H9 (cell line): ENCODE measurements around the gene CHD9. TPM values are rescaled to one million over a fixed set of nuclear protein-coding genes. Genes with fewer than 3 reads are reported as not detected.

Experiments
- DNase-seq: peaks from one replicate; pipeline ENCODE4 v3.0.0-alpha.2; 2017
- H2AFZ ChIP-seq: one replicate; pipeline ENCODE4 v1.6.1; 2013; ENCODE audit warnings: mild to moderate bottlenecking, low read length, control low read depth, moderate library complexity
- H2AK5ac ChIP-seq: 2 replicates; pipeline ENCODE4 v1.6.1; 2013; ENCODE audit warnings: low read length, control low read depth, mixed read lengths; ENCODE audit not compliant: insufficient read length
- H2BK120ac ChIP-seq: one replicate; pipeline ENCODE4 v1.6.1; 2013; ENCODE audit warnings: low read depth, mild to moderate bottlenecking, low read length, control low read depth, inconsistent platforms; ENCODE audit not compliant: poor library complexity, severe bottlenecking
- H2BK12ac ChIP-seq: 2 replicates; pipeline ENCODE4 v1.6.1; 2013; ENCODE audit warnings: low read length, control low read depth, mixed read lengths, low read depth; ENCODE audit not compliant: insufficient read length
- H2BK15ac ChIP-seq: 2 replicates; pipeline ENCODE4 v1.6.1; 2013; ENCODE audit warnings: low read depth, low read length, control low read depth
- H2BK20ac ChIP-seq: one replicate; pipeline ENCODE4 v1.6.1; 2013; ENCODE audit warnings: low read depth, mild to moderate bottlenecking, low read length, control low read depth, inconsistent platforms; ENCODE audit not compliant: poor library complexity, severe bottlenecking
- H2BK5ac ChIP-seq: 2 replicates; pipeline ENCODE4 v1.6.1; 2013; ENCODE audit warnings: low read length, control low read depth, mixed read lengths; ENCODE audit not compliant: insufficient read length
- H3K14ac ChIP-seq: 2 replicates; pipeline ENCODE4 v1.6.1; 2013; ENCODE audit warnings: low read length, control low read depth; ENCODE audit not compliant: insufficient read depth
- H3K18ac ChIP-seq: 2 replicates; pipeline ENCODE4 v1.6.1; 2013; ENCODE audit warnings: low read depth, mild to moderate bottlenecking, mixed read lengths, low read length, control low read depth; ENCODE audit not compliant: insufficient read length
- H3K23ac ChIP-seq: 2 replicates; pipeline ENCODE4 v1.6.1; 2013; ENCODE audit warnings: low read length, control low read depth, mixed read lengths, low read depth; ENCODE audit not compliant: insufficient read length
- H3K23me2 ChIP-seq: 2 replicates; pipeline ENCODE4 v1.6.1; 2013; ENCODE audit warnings: low read depth, mild to moderate bottlenecking, mixed read lengths, low read length, control low read depth; ENCODE audit not compliant: insufficient read length, poor library complexity, severe bottlenecking
- H3K27ac ChIP-seq: 2 replicates; pipeline ENCODE4 v1.5.1; 2013; ENCODE audit warnings: low read length, control low read depth, mixed read lengths, low read depth; ENCODE audit not compliant: insufficient read length
- H3K27me3 ChIP-seq: 2 replicates; pipeline ENCODE4 v1.6.1; 2013; ENCODE audit warnings: low read length, control low read depth, inconsistent platforms; ENCODE audit not compliant: insufficient read depth
- H3K4ac ChIP-seq: 2 replicates; pipeline ENCODE4 v1.6.1; 2013; ENCODE audit warnings: low read depth, mild to moderate bottlenecking, control low read depth, inconsistent platforms, low read length, moderate library complexity
- H3K4me1 ChIP-seq: 2 replicates; pipeline ENCODE4 v1.6.1; 2013; ENCODE audit warnings: low read length, control low read depth, inconsistent platforms; ENCODE audit not compliant: insufficient read depth
- H3K4me2 ChIP-seq: 2 replicates; pipeline ENCODE4 v1.6.1; 2013; ENCODE audit warnings: low read length, control low read depth, mixed read lengths; ENCODE audit not compliant: insufficient read length, insufficient read depth
- H3K56ac ChIP-seq: 2 replicates; pipeline ENCODE4 v1.6.1; 2013; ENCODE audit warnings: low read depth, mild to moderate bottlenecking, mixed read lengths, low read length, control low read depth; ENCODE audit not compliant: insufficient read length
- H3K79me1 ChIP-seq: 2 replicates; pipeline ENCODE4 v1.6.1; 2013; ENCODE audit warnings: low read depth, mild to moderate bottlenecking, moderate library complexity, low read length, control low read depth, inconsistent platforms; ENCODE audit not compliant: insufficient read depth, poor library complexity, severe bottlenecking
- H3K79me2 ChIP-seq: 2 replicates; pipeline ENCODE4 v1.6.1; 2013; ENCODE audit warnings: low read length, control low read depth, inconsistent platforms; ENCODE audit not compliant: insufficient read depth
- H3K9ac ChIP-seq: 2 replicates; pipeline ENCODE4 v1.6.1; 2013; ENCODE audit warnings: low read length, control low read depth, mixed read lengths; ENCODE audit not compliant: insufficient read length; ENCODE audit errors: extremely low read depth
- H3K9me3 ChIP-seq: one replicate; pipeline ENCODE4 v1.6.1; 2013; ENCODE audit warnings: low read depth, low read length, inconsistent platforms; ENCODE audit not compliant: control insufficient read depth
- H3T11ph ChIP-seq: one replicate; pipeline ENCODE4 v1.6.1; 2013; ENCODE audit warnings: mild to moderate bottlenecking, low read length, control low read depth, inconsistent platforms
- H4K20me1 ChIP-seq: one replicate; pipeline ENCODE4 v1.6.1; 2013; ENCODE audit not compliant: control insufficient read depth, insufficient read length, insufficient read depth
- H4K5ac ChIP-seq: 2 replicates; pipeline ENCODE4 v1.6.1; 2013; ENCODE audit warnings: low read depth, mild to moderate bottlenecking, mixed read lengths, low read length, control low read depth; ENCODE audit not compliant: insufficient read length
- H4K8ac ChIP-seq: replicated peaks from 2 replicates; pipeline ENCODE4 v1.6.1; 2013; ENCODE audit warnings: low read length, control low read depth, mixed read lengths, low read depth; ENCODE audit not compliant: insufficient read length
- H4K91ac ChIP-seq: 2 replicates; pipeline ENCODE4 v1.6.1; 2013; ENCODE audit warnings: low read depth, mild to moderate bottlenecking, moderate library complexity, mixed read lengths, low read length, control low read depth; ENCODE audit not compliant: insufficient read length
- H3K27ac Mint-ChIP-seq, 3 experiments: 2 replicates in 2 of 3; 3 replicates in 1 of 3; pipeline ENCODE4 v1.8.0; 2020 to 2021; ENCODE audit warnings: mixed read lengths in 3 of 3, mild to moderate bottlenecking in 1 of 3, moderate library complexity in 1 of 3
- H3K27me3 Mint-ChIP-seq: 2 replicates; pipeline ENCODE4 v1.8.0; 2021; ENCODE audit warnings: low read depth, mild to moderate bottlenecking, moderate library complexity, mixed read lengths
- H3K36me3 Mint-ChIP-seq, 3 experiments: 2 replicates in 2 of 3; 3 replicates in 1 of 3; pipeline ENCODE4 v1.8.0; 2020 to 2021; ENCODE audit warnings: low read depth in 3 of 3, mixed read lengths in 3 of 3; ENCODE audit not compliant: insufficient read depth in 1 of 3
- H3K4me1 Mint-ChIP-seq, 2 experiments: 2 replicates each; pipeline ENCODE4 v1.8.0; 2020; ENCODE audit warnings: mixed read lengths in 2 of 2
- H3K4me3 Mint-ChIP-seq, 2 experiments: 2 replicates in 1 of 2; 3 replicates in 1 of 2; pipeline ENCODE4 v1.8.0; 2020 to 2021; ENCODE audit warnings: mild to moderate bottlenecking in 2 of 2, mixed read lengths in 2 of 2, moderate library complexity in 1 of 2
- H3K9me3 Mint-ChIP-seq, 2 experiments: 2 replicates in 1 of 2; 3 replicates in 1 of 2; pipeline ENCODE4 v1.8.0; 2020; ENCODE audit warnings: mild to moderate bottlenecking in 2 of 2, mixed read lengths in 2 of 2, moderate library complexity in 1 of 2
- WGBS: extraction: QIAGEN DNeasy Blood & Tissue Kit; methylation state at CpG from one replicate; pipeline ENCODE4 v1.1.7; 2013; ENCODE audit warnings: missing lambda C conversion rate, low lambda C conversion rate, mixed read lengths; ENCODE audit not compliant: insufficient read length; ENCODE audit errors: extremely low coverage; 5-methylcytosine and 5-hydroxymethylcytosine counted together
- total RNA-seq: library from RNA; stranded (reverse); gene quantifications from 2 replicates; pipeline ENCODE4 v1.2.1, GENCODE V29; 2021
- TF ChIP-seq, protein P1 (sequence below): fragments of 200-600 bp; sonication (generic); conservative IDR thresholded peaks from 3 replicates; pipeline ENCODE4 v1.8.0; 2021; ENCODE audit warnings: antibody characterized with exemption, mild to moderate bottlenecking

Gene CHD9
- total RNA-seq, 1 experiment from 2014 or later, result 46.2 TPM

DNA sequence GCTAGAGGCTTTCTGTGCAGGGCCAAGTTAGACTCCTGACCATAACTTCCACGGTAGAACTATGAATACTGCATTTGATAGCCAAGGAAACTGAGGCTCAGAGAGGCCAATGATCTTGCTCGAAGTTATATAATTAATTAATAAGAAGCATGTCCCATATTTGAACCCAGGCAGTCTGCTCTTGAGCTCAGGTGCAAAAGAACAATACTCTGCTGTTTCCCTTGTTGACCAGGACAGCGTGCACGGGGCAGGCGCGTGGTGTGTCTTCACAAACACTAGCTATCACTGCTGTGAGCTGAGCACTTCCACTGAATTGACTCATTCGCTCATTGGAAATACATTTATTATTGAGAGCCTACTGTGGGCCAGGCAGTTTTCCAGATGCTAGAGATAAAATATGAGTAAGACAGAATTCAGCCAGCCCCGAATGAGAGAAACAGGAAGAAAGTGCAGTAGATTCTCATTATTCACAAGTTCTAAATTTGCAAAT, 1.6 kb downstream of the CHD9 start:
- Histone ChIP-seq H3K27me3 (no peaks in the 10 kb centered on the region), H2AK5ac (peak overlapping the region; percentile 26), H2BK5ac (no peak overlapping the region), H3K4me1 (peaks cover 2% of the 10 kb centered on the region; the same call in 1 of the 2 replicates), H3K9ac (no peak overlapping the region), H3K79me2 (peaks cover 1% of the 10 kb centered on the region; the same call in 1 of the 2 replicates), H2BK12ac (no peak overlapping the region), H4K5ac (no peak overlapping the region), H3K23ac (no peak overlapping the region), H3K14ac (no peak overlapping the region), H4K20me1 (no peaks in the 10 kb centered on the region), H3T11ph (no peak overlapping the region), H3K23me2 (peaks cover 13% of the 10 kb centered on the region), H2BK120ac (no peak overlapping the region), H2BK15ac (no peak overlapping the region), H3K4ac (no peak overlapping the region), H3K18ac (no peak overlapping the region), H4K8ac (no peak overlapping the region), H3K9me3 (no peaks in the 10 kb centered on the region), H2AFZ (no peak overlapping the region), H3K4me2 (no peak overlapping the region), H3K27ac (no peak overlapping the region), H3K56ac (no peak overlapping the region), H2BK20ac (no peak overlapping the region), H3K79me1 (no peaks in the 10 kb centered on the region), H4K91ac (no peak overlapping the region)
- Mint-ChIP-seq H3K27me3 (no peaks in the 10 kb centered on the region), H3K4me1 (peaks cover 26 to 34% of the 10 kb centered on the region in 2 experiments), H3K36me3 (peaks cover 0 to 4% (median 0%) of the 10 kb centered on the region in 3 experiments; a peak in 2 of 7 replicates), H3K27ac (no peak overlapping the region), H3K4me3 (peak overlapping the region; percentile 62 to 80; a peak in 3 of 5 replicates), H3K9me3 (no peaks in the 10 kb centered on the region; a peak in 2 of 5 replicates)
- no CpG with 5 or more reads among the region's 8 CpGs for WGBS
- no peak for DNase-seq
- TF ChIP-seq, protein P1, sequence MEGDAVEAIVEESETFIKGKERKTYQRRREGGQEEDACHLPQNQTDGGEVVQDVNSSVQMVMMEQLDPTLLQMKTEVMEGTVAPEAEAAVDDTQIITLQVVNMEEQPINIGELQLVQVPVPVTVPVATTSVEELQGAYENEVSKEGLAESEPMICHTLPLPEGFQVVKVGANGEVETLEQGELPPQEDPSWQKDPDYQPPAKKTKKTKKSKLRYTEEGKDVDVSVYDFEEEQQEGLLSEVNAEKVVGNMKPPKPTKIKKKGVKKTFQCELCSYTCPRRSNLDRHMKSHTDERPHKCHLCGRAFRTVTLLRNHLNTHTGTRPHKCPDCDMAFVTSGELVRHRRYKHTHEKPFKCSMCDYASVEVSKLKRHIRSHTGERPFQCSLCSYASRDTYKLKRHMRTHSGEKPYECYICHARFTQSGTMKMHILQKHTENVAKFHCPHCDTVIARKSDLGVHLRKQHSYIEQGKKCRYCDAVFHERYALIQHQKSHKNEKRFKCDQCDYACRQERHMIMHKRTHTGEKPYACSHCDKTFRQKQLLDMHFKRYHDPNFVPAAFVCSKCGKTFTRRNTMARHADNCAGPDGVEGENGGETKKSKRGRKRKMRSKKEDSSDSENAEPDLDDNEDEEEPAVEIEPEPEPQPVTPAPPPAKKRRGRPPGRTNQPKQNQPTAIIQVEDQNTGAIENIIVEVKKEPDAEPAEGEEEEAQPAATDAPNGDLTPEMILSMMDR, result no peak
